Natural killer cell (primary cell): ENCODE data around the gene CCDC117. TPM values are rescaled to one million over a fixed set of nuclear protein-coding genes. Genes with fewer than 3 reads are reported as not detected.

Source experiments
- ATAC-seq, 3 donors: fragments of 150-1000 bp in 2 of 3; fragments of 200-7000 bp in 1 of 3; cut with Tn5 transposase; 1 replicate in 1 of 3; 2 replicates in 2 of 3; pipeline ENCODE4 v1.10.0; 2021; ENCODE audit warnings: mild to moderate bottlenecking in 2 of 3, moderate library complexity in 2 of 3
- DNase-seq, 2 donors: peaks; one replicate each; pipeline versions ENCODE4 v3.0.0 to v3.0.0-alpha.2; 2013 to 2021; ENCODE audit warnings: mixed read lengths in 1 of 2
- H3K27ac ChIP-seq: one replicate; pipeline ENCODE4 v1.5.1; 2013; ENCODE audit warnings: mild to moderate bottlenecking, low read length
- H3K27me3 ChIP-seq: one replicate; pipeline ENCODE4 v1.6.1; 2013; ENCODE audit warnings: low read length; ENCODE audit not compliant: control insufficient read depth, insufficient read depth
- H3K36me3 ChIP-seq: one replicate; pipeline ENCODE4 v1.6.1; 2013; ENCODE audit warnings: low read length; ENCODE audit not compliant: control insufficient read depth, insufficient read depth
- H3K4me1 ChIP-seq: one replicate; pipeline ENCODE4 v1.6.1; 2013; ENCODE audit warnings: low read length; ENCODE audit not compliant: control insufficient read depth, insufficient read depth
- H3K4me3 ChIP-seq: one replicate; pipeline ENCODE4 v1.5.1; 2013; ENCODE audit warnings: low read length
- H3K9me3 ChIP-seq: one replicate; pipeline ENCODE4 v1.6.1; 2013; ENCODE audit warnings: low read length; ENCODE audit not compliant: control insufficient read depth, insufficient read depth
- H3K27ac Mint-ChIP-seq, 2 donors: one replicate each; pipeline ENCODE4 v1.8.0; 2022; ENCODE audit warnings: mild to moderate bottlenecking in 2 of 2, mixed read lengths in 2 of 2, moderate library complexity in 1 of 2
- H3K27me3 Mint-ChIP-seq, 2 donors: one replicate each; pipeline ENCODE4 v1.8.0; 2022; ENCODE audit warnings: low read depth in 2 of 2, mixed read lengths in 2 of 2
- H3K36me3 Mint-ChIP-seq: one replicate; pipeline ENCODE4 v1.8.0; 2022; ENCODE audit warnings: mixed read lengths
- H3K4me1 Mint-ChIP-seq, 2 donors: one replicate each; pipeline ENCODE4 v1.8.0; 2022; ENCODE audit warnings: mixed read lengths in 2 of 2
- H3K4me3 Mint-ChIP-seq: one replicate; pipeline ENCODE4 v1.8.0; 2022; ENCODE audit warnings: mild to moderate bottlenecking, moderate library complexity, mixed read lengths
- H3K9me3 Mint-ChIP-seq, 2 donors: one replicate each; pipeline ENCODE4 v1.8.0; 2022; ENCODE audit warnings: mixed read lengths in 2 of 2
- WGBS: methylation state at CpG from one replicate; pipeline ENCODE4 v1.1.7; 2013; ENCODE audit warnings: missing lambda C conversion rate; ENCODE audit not compliant: insufficient coverage; 5-methylcytosine and 5-hydroxymethylcytosine counted together
- intact Hi-C: fragments of 100-400 bp; cut with micrococcal nuclease; formaldehyde crosslinking; loops from one replicate; pipeline ENCODE4 v1.14.2; 2022
- total RNA-seq, 4 donors: library from RNA; stranded (reverse); fragments of 120-200 nt in 1 of 4; gene quantifications; one replicate each; pipeline versions ENCODE4 v1.2.3 to v1.2.4, GENCODE V29; 2013 to 2022
- TF ChIP-seq, protein P1 (sequence below): fragments of 200-600 bp; IDR thresholded peaks from one replicate; pipeline ENCODE4 v1.8.0; 2022; ENCODE audit warnings: antibody characterized with exemption

Gene CCDC117, protein sequence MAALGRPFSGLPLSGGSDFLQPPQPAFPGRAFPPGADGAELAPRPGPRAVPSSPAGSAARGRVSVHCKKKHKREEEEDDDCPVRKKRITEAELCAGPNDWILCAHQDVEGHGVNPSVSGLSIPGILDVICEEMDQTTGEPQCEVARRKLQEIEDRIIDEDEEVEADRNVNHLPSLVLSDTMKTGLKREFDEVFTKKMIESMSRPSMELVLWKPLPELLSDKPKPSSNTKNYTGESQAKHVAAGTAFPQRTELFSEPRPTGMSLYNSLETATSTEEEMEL
- 10 to 100 TPM; 26.3 to 26.9 (median 26.6) TPM for total RNA-seq
- 32.5 TPM for total RNA-seq (2013)

DNA sequence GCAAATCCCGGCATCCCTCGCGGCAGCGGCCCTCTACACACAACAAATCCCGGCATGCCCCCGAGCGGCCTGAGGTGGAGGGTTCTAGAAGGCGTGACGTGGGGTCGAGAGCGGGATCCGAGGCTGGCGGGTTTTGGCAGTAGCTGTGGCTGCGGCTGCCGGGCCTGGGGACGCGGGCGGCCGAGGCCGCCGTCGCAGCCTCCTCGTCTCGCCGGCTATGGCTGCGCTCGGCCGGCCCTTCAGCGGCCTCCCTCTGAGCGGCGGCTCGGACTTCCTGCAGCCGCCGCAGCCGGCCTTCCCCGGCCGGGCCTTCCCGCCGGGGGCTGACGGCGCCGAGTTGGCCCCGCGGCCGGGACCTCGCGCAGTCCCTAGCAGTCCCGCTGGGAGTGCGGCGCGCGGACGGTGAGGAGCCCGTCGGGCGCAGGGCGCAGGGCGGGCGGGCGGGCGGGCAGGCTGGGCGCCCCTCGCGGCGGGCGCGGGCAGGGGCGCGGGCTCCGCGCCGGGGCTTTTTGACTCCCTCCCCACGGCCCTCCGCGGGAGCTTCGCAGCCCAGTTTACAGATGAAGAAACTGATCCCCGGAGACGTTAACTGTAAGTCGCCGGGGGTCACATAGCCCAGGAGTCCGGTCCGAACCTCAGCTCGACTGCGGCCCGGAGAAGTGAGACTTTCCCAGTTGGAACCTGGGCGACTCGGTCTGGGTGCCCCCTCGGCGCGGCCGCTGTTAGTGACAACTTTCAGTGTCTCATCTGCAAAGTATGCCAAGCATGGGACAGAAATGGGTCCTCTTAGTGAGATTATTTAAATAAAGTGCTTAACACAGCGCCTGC lies at the start of gene CCDC117:
Gene CCDC117 (plus strand): TSS at position 63 of the 828 bp plus-strand sequence. CDS start 155 bp downstream, at position 218.
- 0% methylated on average over 92 of the region's 92 CpGs for WGBS
- TF ChIP-seq, protein P1, sequence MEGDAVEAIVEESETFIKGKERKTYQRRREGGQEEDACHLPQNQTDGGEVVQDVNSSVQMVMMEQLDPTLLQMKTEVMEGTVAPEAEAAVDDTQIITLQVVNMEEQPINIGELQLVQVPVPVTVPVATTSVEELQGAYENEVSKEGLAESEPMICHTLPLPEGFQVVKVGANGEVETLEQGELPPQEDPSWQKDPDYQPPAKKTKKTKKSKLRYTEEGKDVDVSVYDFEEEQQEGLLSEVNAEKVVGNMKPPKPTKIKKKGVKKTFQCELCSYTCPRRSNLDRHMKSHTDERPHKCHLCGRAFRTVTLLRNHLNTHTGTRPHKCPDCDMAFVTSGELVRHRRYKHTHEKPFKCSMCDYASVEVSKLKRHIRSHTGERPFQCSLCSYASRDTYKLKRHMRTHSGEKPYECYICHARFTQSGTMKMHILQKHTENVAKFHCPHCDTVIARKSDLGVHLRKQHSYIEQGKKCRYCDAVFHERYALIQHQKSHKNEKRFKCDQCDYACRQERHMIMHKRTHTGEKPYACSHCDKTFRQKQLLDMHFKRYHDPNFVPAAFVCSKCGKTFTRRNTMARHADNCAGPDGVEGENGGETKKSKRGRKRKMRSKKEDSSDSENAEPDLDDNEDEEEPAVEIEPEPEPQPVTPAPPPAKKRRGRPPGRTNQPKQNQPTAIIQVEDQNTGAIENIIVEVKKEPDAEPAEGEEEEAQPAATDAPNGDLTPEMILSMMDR: peak; percentile 32
- Mint-ChIP-seq H3K27ac (peak within 1 kb of the TSS; percentile 96), H3K4me1 (peaks cover 20 to 25% of the 10 kb centered on the region in 2 donors), H3K36me3 (peaks cover 6% of the 10 kb centered on the region), H3K4me3 (peak within 1 kb of the TSS; percentile 98), H3K9me3 (peaks cover 0 to 2% of the 10 kb centered on the region in 2 donors), H3K27me3 (no peaks in the 10 kb centered on the region)
- Histone ChIP-seq H3K36me3 (peaks cover 15% of the 10 kb centered on the region), H3K27me3 (no peaks in the 10 kb centered on the region), H3K27ac (peak within 1 kb of the TSS; percentile 82), H3K4me3 (peak within 1 kb of the TSS; percentile 55), H3K9me3 (peaks cover 4% of the 10 kb centered on the region), H3K4me1 (peaks cover 30% of the 10 kb centered on the region)
- intact Hi-C loops: loop anchor here (1.0 to 2.0 kb wide), 3 partner anchors 28 to 38 kb away; partner anchors contain the start of genes HSCB and XBP1
- ATAC-seq: peak; percentile 90 to 97 (median 93)
- peak; percentile 89 to 95 for DNase-seq

DNA sequence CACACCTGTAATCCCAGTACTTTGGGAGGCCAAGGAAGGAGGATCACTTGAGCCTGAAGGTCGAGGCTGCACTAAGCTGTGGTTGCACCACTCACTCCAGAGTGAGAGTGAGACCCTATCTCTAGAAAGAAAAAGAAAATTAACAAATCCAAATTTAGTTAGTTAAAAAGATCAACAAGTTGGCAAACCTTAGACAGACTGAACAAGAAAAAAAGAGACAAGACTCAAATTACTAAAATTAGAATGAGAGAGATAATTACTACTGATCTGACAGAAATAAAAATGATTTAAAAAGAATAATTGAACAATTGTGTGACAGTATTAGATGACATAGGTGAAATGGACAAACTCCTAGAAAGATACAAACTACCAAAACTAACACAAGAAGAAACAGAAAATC lies 44.5 kb upstream of the CCDC117 start:
- TF ChIP-seq, protein P1: no peak
- H3K4me1 Mint-ChIP-seq: peaks cover 15 to 17% of the 10 kb centered on the region in 2 donors
- no peaks in the 10 kb centered on the region for H3K9me3 Mint-ChIP-seq
- no CpG with 5 or more reads among the region's 1 CpG for WGBS
- intact Hi-C loops: no loop called here
- peaks cover 7% of the 10 kb centered on the region for H3K4me1 ChIP-seq
- H3K27ac Mint-ChIP-seq: peak overlapping the region in 1 of 2 donors; percentile 11
- no peaks in the 10 kb centered on the region for H3K27me3 Mint-ChIP-seq
- H3K36me3 ChIP-seq: peaks cover 2% of the 10 kb centered on the region
- H3K27ac ChIP-seq: no peak overlapping the region
- ATAC-seq: no peak
- no peaks in the 10 kb centered on the region for H3K27me3 ChIP-seq
- H3K36me3 Mint-ChIP-seq: peaks cover 6% of the 10 kb centered on the region
- no peaks in the 10 kb centered on the region for H3K9me3 ChIP-seq
- DNase-seq: no peak
- no peak overlapping the region for H3K4me3 ChIP-seq
- peak overlapping the region; percentile 18 for H3K4me3 Mint-ChIP-seq

DNA sequence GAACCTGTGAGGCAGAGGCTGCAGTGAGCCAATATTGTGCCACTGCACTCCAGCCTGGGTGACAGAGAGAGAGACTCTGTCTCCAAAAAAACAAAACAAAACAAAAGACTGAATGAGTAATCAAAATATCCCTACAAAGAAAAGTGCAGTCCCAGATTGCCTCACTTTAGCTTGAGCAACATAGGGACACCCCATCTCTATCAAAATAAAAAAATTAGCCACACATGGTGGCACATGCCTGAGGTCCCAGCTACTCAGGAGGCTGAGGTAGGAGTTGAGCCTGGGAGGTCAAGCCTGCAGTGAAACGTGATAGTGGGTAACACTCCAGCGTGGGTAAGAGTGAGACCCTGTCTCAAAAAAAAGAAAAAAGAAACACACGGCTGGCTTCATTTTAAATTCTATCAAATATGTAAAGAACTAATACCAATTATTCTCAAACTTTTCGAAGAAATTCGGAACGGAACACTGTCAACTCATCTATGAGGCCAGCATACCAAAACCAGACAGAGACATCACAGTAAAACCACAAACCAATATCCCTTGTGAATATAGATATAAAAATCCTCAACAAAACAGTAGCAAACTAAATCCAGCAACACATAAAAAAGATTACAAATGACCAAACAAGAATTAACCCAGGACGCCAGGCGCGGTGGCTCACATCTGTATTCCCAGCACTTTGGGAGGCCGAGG lies 43.7 kb upstream of the CCDC117 start:
- intact Hi-C loops: no loop called here
- Histone ChIP-seq H3K27ac (no peak overlapping the region), H3K4me3 (no peak overlapping the region), H3K27me3 (no peaks in the 10 kb centered on the region), H3K4me1 (peaks cover 7% of the 10 kb centered on the region), H3K36me3 (peaks cover 2% of the 10 kb centered on the region), H3K9me3 (no peaks in the 10 kb centered on the region)
- ATAC-seq: peak; percentile 17 to 86 (median 82)
- Mint-ChIP-seq H3K36me3 (peaks cover 2% of the 10 kb centered on the region), H3K27me3 (no peaks in the 10 kb centered on the region), H3K4me1 (peaks cover 15 to 17% of the 10 kb centered on the region in 2 donors), H3K4me3 (peak overlapping the region; percentile 18), H3K27ac (peak overlapping the region in 1 of 2 donors; percentile 11), H3K9me3 (no peaks in the 10 kb centered on the region)
- DNase-seq: no peak
- TF ChIP-seq, protein P1: no peak
- 69% methylated on average over 9 of the region's 10 CpGs for WGBS
